SH-SY5Y (cell line): ENCODE results near the gene GLRX.

Experiments
- GATA2 ChIP-seq: IDR thresholded peaks from 2 replicates; pipeline ENCODE4 v1.6.1; 2011; ENCODE audit warnings: mild to moderate bottlenecking, low read depth, low read length
- GATA3 ChIP-seq: IDR thresholded peaks from 2 replicates; pipeline ENCODE4 v1.6.1; 2011; ENCODE audit warnings: low read depth, mild to moderate bottlenecking, low read length, moderate library complexity

DNA sequence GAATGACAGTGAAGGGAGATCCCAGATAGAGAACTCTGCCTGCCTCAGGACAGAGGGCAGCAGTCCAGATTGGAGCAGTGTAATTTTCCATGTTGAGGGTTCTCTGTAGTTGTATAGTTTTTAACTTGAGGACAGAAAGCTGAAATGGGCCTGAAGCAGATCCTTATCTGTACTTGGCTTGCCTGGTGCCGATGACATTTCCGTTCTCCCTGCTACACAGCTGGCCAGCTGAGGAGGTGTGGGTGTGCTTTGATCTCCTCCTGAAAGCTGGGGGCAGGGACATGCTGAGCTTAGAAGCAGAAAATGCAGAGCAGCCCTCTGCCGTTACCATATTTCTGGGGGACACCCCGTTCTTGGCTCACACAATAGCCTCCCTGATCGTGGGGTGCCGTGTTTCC lies 10.5 kb downstream of the GLRX start:
- TF ChIP-seq GATA3 (peak; percentile 38; the same call in 1 of the 2 replicates), GATA2 (peak; percentile 86)
